HEK293 (cell line): ENCODE results near the gene CYP26B1.

Experiments
- CTCF ChIA-PET: fragments of 350-600 bp; formaldehyde crosslinking; extraction: SDS; loops from one replicate; lab custom pipeline; 2021; ENCODE audit warnings: antibody characterized with exemption; lab: Yijun Ruan, JAX
- POLR2A ChIA-PET: fragments of 300-600 bp; formaldehyde crosslinking; extraction: SDS; loops from one replicate; lab custom pipeline; 2020; ENCODE audit warnings: antibody characterized with exemption, inconsistent platforms; lab: Yijun Ruan, JAX
- H3K27ac ChIP-seq: fragments of 200-500 bp; sonication (Bioruptor generic); 2 replicates; pipeline ENCODE4 v1.5.1; 2014; ENCODE audit warnings: low read depth, low read length, control low read depth, inconsistent platforms; ENCODE audit errors: extremely low read depth
- H3K36me3 ChIP-seq, 2 experiments: fragments of 200-500 bp in 1 of 2; sonication (Bioruptor generic) in 1 of 2; 1 replicate in 1 of 2; 2 replicates in 1 of 2; pipeline ENCODE4 v1.5.1; 2014 to 2017; ENCODE audit warnings: inconsistent platforms in 2 of 2, low read length in 2 of 2; ENCODE audit not compliant: control insufficient read depth in 2 of 2, insufficient read depth in 1 of 2
- H3K4me1 ChIP-seq: fragments of 200-500 bp; sonication (Bioruptor generic); 2 replicates; pipeline ENCODE4 v1.5.1; 2014; ENCODE audit warnings: mild to moderate bottlenecking, low read length, inconsistent platforms; ENCODE audit not compliant: control insufficient read depth, insufficient read depth
- H3K4me3 ChIP-seq: 2 replicates; pipeline ENCODE4 v1.5.1; 2011; ENCODE audit warnings: low read depth, mild to moderate bottlenecking, control low read depth, low read length, moderate library complexity
- H3K9me3 ChIP-seq: fragments of 200-500 bp; sonication (Bioruptor generic); 2 replicates; pipeline ENCODE4 v1.5.1; 2014; ENCODE audit warnings: low read depth, low read length, inconsistent platforms; ENCODE audit not compliant: control insufficient read depth, insufficient read depth
- BCL11A ChIP-seq: fragments of 450-650 bp; formaldehyde crosslinking; IDR thresholded peaks from 2 replicates; pipeline ENCODE4 v1.5.1; 2016; ENCODE audit warnings: low read depth, missing biosample characterization, missing genetic modification characterization
- MYNN ChIP-seq: fragments of 450-650 bp; formaldehyde crosslinking; IDR thresholded peaks from 2 replicates; pipeline ENCODE4 v1.5.1; 2016; ENCODE audit warnings: missing biosample characterization, missing genetic modification characterization, borderline replicate concordance
- OVOL3 ChIP-seq: fragments of 450-650 bp; formaldehyde crosslinking; IDR thresholded peaks from 2 replicates; pipeline ENCODE4 v1.5.1; 2016; ENCODE audit warnings: missing biosample characterization, missing genetic modification characterization
- PATZ1 ChIP-seq: fragments of 450-650 bp; formaldehyde crosslinking; IDR thresholded peaks from 2 replicates; pipeline ENCODE4 v1.5.1; 2016; ENCODE audit warnings: missing biosample characterization, missing genetic modification characterization
- SALL2 ChIP-seq: fragments of 450-650 bp; formaldehyde crosslinking; IDR thresholded peaks from 2 replicates; pipeline ENCODE4 v1.5.0; 2017; ENCODE audit warnings: missing biosample characterization, mild to moderate bottlenecking, missing genetic modification characterization, borderline replicate concordance
- SCRT2 ChIP-seq: fragments of 450-650 bp; formaldehyde crosslinking; IDR thresholded peaks from 2 replicates; pipeline ENCODE4 v1.5.1; 2016; ENCODE audit warnings: missing biosample characterization, missing genetic modification characterization
- SP7 ChIP-seq: fragments of 450-650 bp; formaldehyde crosslinking; IDR thresholded peaks from 2 replicates; pipeline ENCODE4 v1.5.1; 2016; ENCODE audit warnings: missing biosample characterization, missing genetic modification characterization
- ZBTB8A ChIP-seq: fragments of 450-650 bp; formaldehyde crosslinking; IDR thresholded peaks from 2 replicates; pipeline ENCODE4 v1.5.1; 2016; ENCODE audit warnings: missing biosample characterization, missing genetic modification characterization
- ZNF112 ChIP-seq: fragments of 450-650 bp; formaldehyde crosslinking; IDR thresholded peaks from 2 replicates; pipeline ENCODE4 v1.5.0; 2017; ENCODE audit warnings: missing biosample characterization, missing genetic modification characterization
- ZNF16 ChIP-seq: fragments of 450-650 bp; formaldehyde crosslinking; IDR thresholded peaks from 2 replicates; pipeline ENCODE4 v1.5.1; 2016; ENCODE audit warnings: low read depth, missing biosample characterization, missing genetic modification characterization
- ZNF239 ChIP-seq: fragments of 450-650 bp; formaldehyde crosslinking; IDR thresholded peaks from 2 replicates; pipeline ENCODE4 v1.5.1; 2016; ENCODE audit warnings: missing biosample characterization, missing genetic modification characterization
- ZNF248 ChIP-seq: fragments of 450-650 bp; formaldehyde crosslinking; IDR thresholded peaks from 2 replicates; pipeline ENCODE4 v1.5.1; 2017; ENCODE audit warnings: missing biosample characterization, missing genetic modification characterization
- ZNF266 ChIP-seq: fragments of 450-650 bp; formaldehyde crosslinking; IDR thresholded peaks from 2 replicates; pipeline ENCODE4 v1.5.1; 2016; ENCODE audit warnings: missing biosample characterization, missing genetic modification characterization, low read depth
- ZNF292 ChIP-seq: fragments of 450-650 bp; formaldehyde crosslinking; IDR thresholded peaks from 2 replicates; pipeline ENCODE4 v1.5.1; 2016; ENCODE audit warnings: low read depth, missing biosample characterization, missing genetic modification characterization, borderline replicate concordance
- ZNF302 ChIP-seq: fragments of 450-650 bp; formaldehyde crosslinking; IDR thresholded peaks from 2 replicates; pipeline ENCODE4 v1.5.1; 2016; ENCODE audit warnings: missing biosample characterization, missing genetic modification characterization, low read depth
- ZNF626 ChIP-seq: fragments of 450-650 bp; sonication (Bioruptor Pico); formaldehyde crosslinking; IDR thresholded peaks from 2 replicates; pipeline ENCODE4 v1.5.1; 2018; ENCODE audit warnings: missing biosample characterization, missing genetic modification characterization, inconsistent platforms
- TF ChIP-seq, protein P1 (sequence below): fragments of 450-650 bp; formaldehyde crosslinking; IDR thresholded peaks from 2 replicates; pipeline ENCODE4 v1.5.1; 2016; ENCODE audit warnings: missing biosample characterization, missing genetic modification characterization
- TF ChIP-seq, protein P2 (sequence below): fragments of 450-650 bp; formaldehyde crosslinking; IDR thresholded peaks from 2 replicates; pipeline ENCODE4 v1.5.1; 2017; ENCODE audit warnings: missing biosample characterization, missing genetic modification characterization
- TF ChIP-seq, protein P3 (sequence below): fragments of 450-650 bp; formaldehyde crosslinking; IDR thresholded peaks from 2 replicates; pipeline ENCODE4 v1.5.1; 2016; ENCODE audit warnings: missing biosample characterization, missing genetic modification characterization, borderline replicate concordance
- TF ChIP-seq, protein P4 (sequence below): fragments of 450-650 bp; formaldehyde crosslinking; IDR thresholded peaks from 2 replicates; pipeline ENCODE4 v1.5.1; 2017; ENCODE audit warnings: missing biosample characterization, missing genetic modification characterization

The CYP26B1 gene

DNA sequence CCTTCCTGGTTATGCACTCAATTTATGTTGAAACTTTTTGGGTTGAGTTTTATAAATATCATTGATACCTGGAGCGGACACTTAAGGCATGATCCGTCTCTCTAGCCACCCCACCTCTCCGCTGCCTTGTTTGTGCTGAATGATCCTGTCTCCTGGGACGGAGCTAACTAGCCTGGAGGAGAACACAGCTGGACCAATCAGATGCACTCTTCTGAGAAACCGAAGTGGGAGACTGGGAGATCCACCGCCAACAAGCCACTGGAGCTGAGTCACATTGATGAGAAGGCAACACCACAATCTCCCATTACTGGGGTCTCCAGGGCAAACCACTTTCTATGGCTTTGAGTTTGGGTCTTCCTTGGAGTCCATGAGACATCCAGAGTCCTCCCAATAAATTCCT is 29.3 kb downstream of the CYP26B1 start:
- Histone ChIP-seq H3K4me3 (no peak overlapping the region), H3K36me3 (no peaks in the 10 kb centered on the region), H3K4me1 (peaks cover 7% of the 10 kb centered on the region; the same call in 1 of the 2 replicates), H3K9me3 (no peaks in the 10 kb centered on the region; the same call in 1 of the 2 replicates), H3K27ac (no peak overlapping the region)
- no peak for TF ChIP-seq SP7 (tag by site-specific recombination)
- no peak for TF ChIP-seq PATZ1 (tag by site-specific recombination)
- TF ChIP-seq, protein P1, sequence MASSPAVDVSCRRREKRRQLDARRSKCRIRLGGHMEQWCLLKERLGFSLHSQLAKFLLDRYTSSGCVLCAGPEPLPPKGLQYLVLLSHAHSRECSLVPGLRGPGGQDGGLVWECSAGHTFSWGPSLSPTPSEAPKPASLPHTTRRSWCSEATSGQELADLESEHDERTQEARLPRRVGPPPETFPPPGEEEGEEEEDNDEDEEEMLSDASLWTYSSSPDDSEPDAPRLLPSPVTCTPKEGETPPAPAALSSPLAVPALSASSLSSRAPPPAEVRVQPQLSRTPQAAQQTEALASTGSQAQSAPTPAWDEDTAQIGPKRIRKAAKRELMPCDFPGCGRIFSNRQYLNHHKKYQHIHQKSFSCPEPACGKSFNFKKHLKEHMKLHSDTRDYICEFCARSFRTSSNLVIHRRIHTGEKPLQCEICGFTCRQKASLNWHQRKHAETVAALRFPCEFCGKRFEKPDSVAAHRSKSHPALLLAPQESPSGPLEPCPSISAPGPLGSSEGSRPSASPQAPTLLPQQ (tag by site-specific recombination): no peak
- CTCF ChIA-PET: interaction anchor here (1.4 kb wide), 1 partner anchor 20 kb away, joined by 4 read pairs; no protein-coding TSS in a partner anchor
- POLR2A ChIA-PET: no interaction called here

GRCh38 chr2:72117718-72118117 is 29.9 kb downstream of the CYP26B1 start:
- no peak for TF ChIP-seq SCRT2 (tag by site-specific recombination)
- no peak for TF ChIP-seq SP7 (tag by site-specific recombination)
- TF ChIP-seq ZNF248: no peak
- TF ChIP-seq, protein P2, sequence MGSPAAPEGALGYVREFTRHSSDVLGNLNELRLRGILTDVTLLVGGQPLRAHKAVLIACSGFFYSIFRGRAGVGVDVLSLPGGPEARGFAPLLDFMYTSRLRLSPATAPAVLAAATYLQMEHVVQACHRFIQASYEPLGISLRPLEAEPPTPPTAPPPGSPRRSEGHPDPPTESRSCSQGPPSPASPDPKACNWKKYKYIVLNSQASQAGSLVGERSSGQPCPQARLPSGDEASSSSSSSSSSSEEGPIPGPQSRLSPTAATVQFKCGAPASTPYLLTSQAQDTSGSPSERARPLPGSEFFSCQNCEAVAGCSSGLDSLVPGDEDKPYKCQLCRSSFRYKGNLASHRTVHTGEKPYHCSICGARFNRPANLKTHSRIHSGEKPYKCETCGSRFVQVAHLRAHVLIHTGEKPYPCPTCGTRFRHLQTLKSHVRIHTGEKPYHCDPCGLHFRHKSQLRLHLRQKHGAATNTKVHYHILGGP (tag by site-specific recombination): no peak
- no peak for TF ChIP-seq ZBTB8A (tag by site-specific recombination)
- no peak for TF ChIP-seq MYNN (tag by site-specific recombination)
- no peak for TF ChIP-seq SALL2 (tag by site-specific recombination)
- TF ChIP-seq OVOL3 (tag by site-specific recombination): no peak
- TF ChIP-seq ZNF239 (tag by site-specific recombination): no peak
- TF ChIP-seq, protein P3, sequence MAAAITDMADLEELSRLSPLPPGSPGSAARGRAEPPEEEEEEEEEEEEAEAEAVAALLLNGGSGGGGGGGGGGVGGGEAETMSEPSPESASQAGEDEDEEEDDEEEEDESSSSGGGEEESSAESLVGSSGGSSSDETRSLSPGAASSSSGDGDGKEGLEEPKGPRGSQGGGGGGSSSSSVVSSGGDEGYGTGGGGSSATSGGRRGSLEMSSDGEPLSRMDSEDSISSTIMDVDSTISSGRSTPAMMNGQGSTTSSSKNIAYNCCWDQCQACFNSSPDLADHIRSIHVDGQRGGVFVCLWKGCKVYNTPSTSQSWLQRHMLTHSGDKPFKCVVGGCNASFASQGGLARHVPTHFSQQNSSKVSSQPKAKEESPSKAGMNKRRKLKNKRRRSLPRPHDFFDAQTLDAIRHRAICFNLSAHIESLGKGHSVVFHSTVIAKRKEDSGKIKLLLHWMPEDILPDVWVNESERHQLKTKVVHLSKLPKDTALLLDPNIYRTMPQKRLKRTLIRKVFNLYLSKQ (tag by site-specific recombination): no peak
- TF ChIP-seq ZNF626 (tag by site-specific recombination): no peak
- TF ChIP-seq ZNF302 (tag by site-specific recombination): no peak
- no peak for TF ChIP-seq ZNF292 (tag by site-specific recombination)
- no peak for TF ChIP-seq ZNF16 (tag by site-specific recombination)
- no peak for TF ChIP-seq BCL11A (tag by site-specific recombination)
- no peak for TF ChIP-seq ZNF112
- TF ChIP-seq, protein P4, sequence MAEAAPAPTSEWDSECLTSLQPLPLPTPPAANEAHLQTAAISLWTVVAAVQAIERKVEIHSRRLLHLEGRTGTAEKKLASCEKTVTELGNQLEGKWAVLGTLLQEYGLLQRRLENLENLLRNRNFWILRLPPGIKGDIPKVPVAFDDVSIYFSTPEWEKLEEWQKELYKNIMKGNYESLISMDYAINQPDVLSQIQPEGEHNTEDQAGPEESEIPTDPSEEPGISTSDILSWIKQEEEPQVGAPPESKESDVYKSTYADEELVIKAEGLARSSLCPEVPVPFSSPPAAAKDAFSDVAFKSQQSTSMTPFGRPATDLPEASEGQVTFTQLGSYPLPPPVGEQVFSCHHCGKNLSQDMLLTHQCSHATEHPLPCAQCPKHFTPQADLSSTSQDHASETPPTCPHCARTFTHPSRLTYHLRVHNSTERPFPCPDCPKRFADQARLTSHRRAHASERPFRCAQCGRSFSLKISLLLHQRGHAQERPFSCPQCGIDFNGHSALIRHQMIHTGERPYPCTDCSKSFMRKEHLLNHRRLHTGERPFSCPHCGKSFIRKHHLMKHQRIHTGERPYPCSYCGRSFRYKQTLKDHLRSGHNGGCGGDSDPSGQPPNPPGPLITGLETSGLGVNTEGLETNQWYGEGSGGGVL (tag by site-specific recombination): no peak
- TF ChIP-seq ZNF266 (tag by site-specific recombination): no peak
- no peak overlapping the region for H3K27ac ChIP-seq
- H3K9me3 ChIP-seq: no peaks in the 10 kb centered on the region; the same call in 1 of the 2 replicates
- CTCF ChIA-PET: interaction anchor here (1.4 kb wide), 1 partner anchor 20 kb away, joined by 4 read pairs; no protein-coding TSS in a partner anchor
- H3K36me3 ChIP-seq: no peaks in the 10 kb centered on the region
- peaks cover 7% of the 10 kb centered on the region; the same call in 1 of the 2 replicates for H3K4me1 ChIP-seq
- POLR2A ChIA-PET: no interaction called here
- H3K4me3 ChIP-seq: no peak overlapping the region
